ENCODE measurements around the gene HIVEP1. TPM values are rescaled to one million over a fixed set of nuclear protein-coding genes. Genes with fewer than 3 reads are reported as not detected.

Gene HIVEP1
- total and polyA plus RNA-seq, 2 of the 13 experiments (the other 11 are each of a cell fraction or from before 2014, with no cell fraction given), result 7.4 to 9.9 TPM

DNA sequence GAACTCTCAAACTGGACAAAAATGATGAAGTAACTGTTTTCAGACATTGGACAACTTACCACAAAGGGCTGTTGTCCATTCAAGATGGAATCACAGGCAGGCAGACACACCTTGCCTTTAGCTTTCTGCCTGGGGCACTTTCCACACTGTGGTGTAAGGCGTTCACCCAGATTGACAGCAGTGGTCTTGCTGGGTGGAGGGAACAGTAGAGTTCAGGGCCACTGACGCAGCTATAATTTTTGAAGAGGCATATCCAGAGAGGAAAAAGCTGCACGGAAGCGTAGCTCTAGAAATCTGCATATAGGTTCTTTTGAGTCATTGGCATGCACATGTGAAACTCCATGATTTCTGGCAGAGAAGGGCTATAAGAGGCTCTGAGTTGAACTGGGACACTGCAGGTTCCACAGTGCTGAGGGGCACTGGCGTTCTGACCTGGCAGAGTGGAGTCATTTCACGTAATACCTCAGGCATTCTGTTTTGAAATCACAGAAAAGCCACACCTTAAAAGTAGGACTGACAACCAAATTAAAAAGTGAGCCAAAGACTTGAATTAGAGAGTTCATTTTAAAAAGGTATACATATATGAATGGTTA lies 173.1 kb downstream of the HIVEP1 start:
- Histone ChIP-seq H3K4me2 (ENCODE audit: low read depth, low read length) (no peak overlapping the region), H2AFZ (ENCODE audit: low read length) (no peak overlapping the region), H3K4me3 (replicated peaks in 1 of 3; ENCODE audit: insufficient read depth in 1 of 3, low read depth in 2 of 3, low read length in 3 of 3) (no peak overlapping the region), H3K9me3 (ENCODE audit: low read length) (no peaks in the 10 kb centered on the region), H3K27ac (ENCODE audit: extremely low read length, insufficient read depth, low read length) (no peak overlapping the region), H3K4me1 (ENCODE audit: insufficient read depth, low read length) (no peaks in the 10 kb centered on the region), H4K20me1 (ENCODE audit: insufficient read depth, low read length) (no peaks in the 10 kb centered on the region), H3K9ac (ENCODE audit: insufficient read depth, low read depth, low read length) (no peak overlapping the region), H3K36me3 (replicated peaks in 1 of 2; ENCODE audit: control insufficient read depth in 1 of 2, insufficient read depth in 2 of 2, low read length in 2 of 2) (no peaks in the 10 kb centered on the region), H3K79me2 (ENCODE audit: insufficient read depth, low read length) (no peaks in the 10 kb centered on the region), H3K27me3 (ENCODE audit: control insufficient read depth in 1 of 2, insufficient read depth in 2 of 2, low read length in 2 of 2) (no peaks in the 10 kb centered on the region; a peak in 2 of 5 replicates)
- DNase-seq (ENCODE audit: low spot score), result no peak
- ATAC-seq, result no peak
- FAIRE-seq, result no peak
- 49% methylated on average over 6 of the region's 6 CpGs for WGBS (ENCODE audit: low lambda C conversion rate)
- POLR2A ChIA-PET, result no interaction called here
- no TSS peak for BruUV-seq (replicated peaks)
- in situ Hi-C loops (cut with HindIII; ENCODE audit: extremely low pct_ligation_motif_present, low pct_unique_long_range_greater_than_20kb), result no loop called here
- intact Hi-C loops (cut with micrococcal nuclease; ENCODE audit: unreplicated experiment), result no loop called here
- no peak for TF ChIP-seq JARID2 (CRISPR knock-in tag; IDR thresholded peaks at IDR 0.05; ENCODE audit: insufficient replicate concordance)
- TF ChIP-seq KLF11 (CRISPR knock-in tag; IDR thresholded peaks at IDR 0.05), result no peak
- no peak for TF ChIP-seq ZNF646 (CRISPR knock-in tag; IDR thresholded peaks at IDR 0.05)
- TF ChIP-seq ZNF335 (CRISPR knock-in tag; IDR thresholded peaks at IDR 0.05), result no peak
- TF ChIP-seq TARDBP (CRISPR knock-in tag; IDR thresholded peaks at IDR 0.05), result no peak
- TF ChIP-seq, protein P1, sequence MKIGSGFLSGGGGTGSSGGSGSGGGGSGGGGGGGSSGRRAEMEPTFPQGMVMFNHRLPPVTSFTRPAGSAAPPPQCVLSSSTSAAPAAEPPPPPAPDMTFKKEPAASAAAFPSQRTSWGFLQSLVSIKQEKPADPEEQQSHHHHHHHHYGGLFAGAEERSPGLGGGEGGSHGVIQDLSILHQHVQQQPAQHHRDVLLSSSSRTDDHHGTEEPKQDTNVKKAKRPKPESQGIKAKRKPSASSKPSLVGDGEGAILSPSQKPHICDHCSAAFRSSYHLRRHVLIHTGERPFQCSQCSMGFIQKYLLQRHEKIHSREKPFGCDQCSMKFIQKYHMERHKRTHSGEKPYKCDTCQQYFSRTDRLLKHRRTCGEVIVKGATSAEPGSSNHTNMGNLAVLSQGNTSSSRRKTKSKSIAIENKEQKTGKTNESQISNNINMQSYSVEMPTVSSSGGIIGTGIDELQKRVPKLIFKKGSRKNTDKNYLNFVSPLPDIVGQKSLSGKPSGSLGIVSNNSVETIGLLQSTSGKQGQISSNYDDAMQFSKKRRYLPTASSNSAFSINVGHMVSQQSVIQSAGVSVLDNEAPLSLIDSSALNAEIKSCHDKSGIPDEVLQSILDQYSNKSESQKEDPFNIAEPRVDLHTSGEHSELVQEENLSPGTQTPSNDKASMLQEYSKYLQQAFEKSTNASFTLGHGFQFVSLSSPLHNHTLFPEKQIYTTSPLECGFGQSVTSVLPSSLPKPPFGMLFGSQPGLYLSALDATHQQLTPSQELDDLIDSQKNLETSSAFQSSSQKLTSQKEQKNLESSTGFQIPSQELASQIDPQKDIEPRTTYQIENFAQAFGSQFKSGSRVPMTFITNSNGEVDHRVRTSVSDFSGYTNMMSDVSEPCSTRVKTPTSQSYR (CRISPR knock-in tag; IDR thresholded peaks at IDR 0.05; ENCODE audit: borderline replicate concordance), result no peak
- TF ChIP-seq CHCHD3 (CRISPR knock-in tag; IDR thresholded peaks at IDR 0.05), result no peak
- no peak for TF ChIP-seq DPF2 (CRISPR knock-in tag; IDR thresholded peaks at IDR 0.05; ENCODE audit: borderline replicate concordance, low read depth)
- TF ChIP-seq HOXA3 (CRISPR knock-in tag; IDR thresholded peaks at IDR 0.05), result no peak
- TF ChIP-seq RAD51 (IDR thresholded peaks at IDR 0.05; ENCODE audit: borderline replicate concordance), result no peak
- TF ChIP-seq ZNF337 (CRISPR knock-in tag; IDR thresholded peaks at IDR 0.05; ENCODE audit: borderline replicate concordance, low read depth), result no peak
- no peak for TF ChIP-seq ZNF326 (CRISPR knock-in tag; IDR thresholded peaks at IDR 0.05; ENCODE audit: borderline replicate concordance)
- no peak for TF ChIP-seq NAIF1 (CRISPR knock-in tag; IDR thresholded peaks at IDR 0.05; ENCODE audit: borderline replicate concordance)
- CTCF ChIA-PET (ENCODE audit: low intra/inter-chr PET ratio, low total read pairs), result no interaction called here

Data from HepG2 (cell line).